Naive B cell (primary cell): ENCODE measurements around the gene TRIM66. TPM values are rescaled to one million over a fixed set of nuclear protein-coding genes. Genes with fewer than 3 reads are reported as not detected.
A peak's percentile ranks its signal among the peaks of the same experiment; 100 is the strongest.

Experiments used
- ATAC-seq, 2 donors: fragments of 150-1000 bp; cut with Tn5 transposase; 2 replicates each; pipeline ENCODE4 v1.10.0; 2021; ENCODE audit warnings: low read depth in 2 of 2, mild to moderate bottlenecking in 2 of 2, moderate library complexity in 2 of 2
- DNase-seq: peaks from one replicate; pipeline ENCODE4 v3.0.0; 2022
- H3K27ac Mint-ChIP-seq, 6 donors: one replicate each; pipeline ENCODE4 v1.8.0; 2020 to 2022; ENCODE audit warnings: mild to moderate bottlenecking in 6 of 6, mixed read lengths in 6 of 6, moderate library complexity in 5 of 6, inconsistent platforms in 2 of 6
- H3K27me3 Mint-ChIP-seq, 3 donors: one replicate each; pipeline ENCODE4 v1.8.0; 2021 to 2022; ENCODE audit warnings: mixed read lengths in 3 of 3, mild to moderate bottlenecking in 1 of 3
- H3K36me3 Mint-ChIP-seq, 2 donors: one replicate each; pipeline ENCODE4 v1.8.0; 2020 to 2022; ENCODE audit warnings: mixed read lengths in 2 of 2, inconsistent platforms in 1 of 2, mild to moderate bottlenecking in 1 of 2
- H3K4me1 Mint-ChIP-seq, 3 donors: one replicate each; pipeline ENCODE4 v1.8.0; 2020 to 2022; ENCODE audit warnings: mixed read lengths in 3 of 3, inconsistent platforms in 1 of 3, mild to moderate bottlenecking in 1 of 3, moderate library complexity in 1 of 3
- H3K4me3 Mint-ChIP-seq, 8 donors: one replicate each; pipeline ENCODE4 v1.8.0; 2020 to 2022; ENCODE audit warnings: mild to moderate bottlenecking in 8 of 8, mixed read lengths in 8 of 8, moderate library complexity in 8 of 8, inconsistent platforms in 2 of 8
- H3K9me3 Mint-ChIP-seq, 7 donors: one replicate each; pipeline ENCODE4 v1.8.0; 2020 to 2022; ENCODE audit warnings: mixed read lengths in 7 of 7, mild to moderate bottlenecking in 5 of 7, inconsistent platforms in 2 of 7, moderate library complexity in 1 of 7
- polyA plus RNA-seq, 6 donors: library from polyadenylated mRNA; unstranded; fragments of 300-500 nt; fragmentation: Illumina TruSeq; gene quantifications; one replicate each; pipeline ENCODE4 v1.2.3, GENCODE V29; 2021; ENCODE audit warnings: low read depth in 6 of 6

Gene TRIM66
- polyA plus RNA-seq, 6 donors from 2014 or later = 0.31 to 1.7 (median 0.95) TPM; not detected in 1

- Mint-ChIP-seq H3K36me3 (peaks cover 16 to 36% of the 10 kb centered on the region in 2 donors), H3K4me3 (no peak overlapping the region), H3K27me3 (no peaks in the 10 kb centered on the region), H3K27ac (no peak overlapping the region), H3K9me3 (no peaks in the 10 kb centered on the region), H3K4me1 (peaks cover 0 to 3% (median 0%) of the 10 kb centered on the region in 3 donors)
- ATAC-seq (no peak), DNase-seq (no peak)
Measured at GRCh38 chr11:8654503-8654902, 28.0 kb downstream of the TRIM66 start.

- Mint-ChIP-seq H3K4me3 (no peak overlapping the region), H3K27ac (peak overlapping the region in 1 of 6 donors; percentile 63), H3K4me1 (no peaks in the 10 kb centered on the region), H3K9me3 (no peaks in the 10 kb centered on the region), H3K27me3 (no peaks in the 10 kb centered on the region), H3K36me3 (peaks cover 23 to 47% of the 10 kb centered on the region in 2 donors)
- DNase-seq (no peak), ATAC-seq (no peak)
Measured at GRCh38 chr11:8652140-8652539, 30.3 kb downstream of the TRIM66 start.

GRCh38 chr11:8650401-8650990, 32.0 kb downstream of the TRIM66 start:
- DNase-seq (no peak), ATAC-seq (no peak)
- Mint-ChIP-seq H3K27ac (peak overlapping the region in 1 of 6 donors; percentile 69), H3K27me3 (no peaks in the 10 kb centered on the region), H3K4me3 (no peak overlapping the region), H3K36me3 (peaks cover 23 to 47% of the 10 kb centered on the region in 2 donors), H3K4me1 (no peaks in the 10 kb centered on the region), H3K9me3 (no peaks in the 10 kb centered on the region)

GRCh38 chr11:8649361-8649760, 33.1 kb downstream of the TRIM66 start:
- Mint-ChIP-seq H3K36me3 (peaks cover 23 to 46% of the 10 kb centered on the region in 2 donors), H3K27ac (no peak overlapping the region), H3K4me3 (no peak overlapping the region), H3K4me1 (no peaks in the 10 kb centered on the region), H3K9me3 (no peaks in the 10 kb centered on the region), H3K27me3 (no peaks in the 10 kb centered on the region)
- no peak for ATAC-seq
- DNase-seq = no peak

GRCh38 chr11:8646873-8647272, 35.6 kb downstream of the TRIM66 start:
- H3K9me3 Mint-ChIP-seq = no peaks in the 10 kb centered on the region

GRCh38 chr11:8642196-8642841, 40.1 kb downstream of the TRIM66 start:
- Mint-ChIP-seq H3K27ac (no peak overlapping the region), H3K27me3 (no peaks in the 10 kb centered on the region), H3K4me3 (no peak overlapping the region), H3K36me3 (peaks cover 16 to 30% of the 10 kb centered on the region in 2 donors), H3K9me3 (no peaks in the 10 kb centered on the region), H3K4me1 (no peaks in the 10 kb centered on the region)
- DNase-seq (no peak), ATAC-seq (no peak)

More at GRCh38 chr11:8646873-8647272, 35.6 kb downstream of the TRIM66 start:
- Mint-ChIP-seq H3K4me3 (no peak overlapping the region), H3K36me3 (peaks cover 26 to 33% of the 10 kb centered on the region in 2 donors), H3K4me1 (no peaks in the 10 kb centered on the region), H3K27me3 (no peaks in the 10 kb centered on the region), H3K27ac (no peak overlapping the region)
- DNase-seq (no peak), ATAC-seq (no peak)

GRCh38 chr11:8641332-8641731, 41.1 kb downstream of the TRIM66 start:
- Mint-ChIP-seq H3K4me3 (no peak overlapping the region), H3K27ac (peak overlapping the region in 1 of 6 donors; percentile 6), H3K4me1 (no peaks in the 10 kb centered on the region), H3K36me3 (peaks cover 25 to 28% of the 10 kb centered on the region in 2 donors), H3K9me3 (peaks cover 0 to 7% (median 0%) of the 10 kb centered on the region in 7 donors), H3K27me3 (no peaks in the 10 kb centered on the region)
- DNase-seq = no peak
- ATAC-seq = no peak

- Mint-ChIP-seq H3K27me3 (no peaks in the 10 kb centered on the region), H3K4me1 (no peaks in the 10 kb centered on the region), H3K4me3 (no peak overlapping the region), H3K27ac (no peak overlapping the region), H3K36me3 (peaks cover 32 to 33% of the 10 kb centered on the region in 2 donors), H3K9me3 (peaks cover 0 to 11% (median 2%) of the 10 kb centered on the region in 7 donors)
- no peak for ATAC-seq
- DNase-seq = no peak
Measured at GRCh38 chr11:8640267-8640906, 42.1 kb downstream of the TRIM66 start.

GRCh38 chr11:8639655-8640054, 42.8 kb downstream of the TRIM66 start:
- Mint-ChIP-seq H3K9me3 (peaks cover 0 to 11% (median 2%) of the 10 kb centered on the region in 7 donors), H3K27me3 (no peaks in the 10 kb centered on the region), H3K4me1 (no peaks in the 10 kb centered on the region), H3K27ac (no peak overlapping the region), H3K4me3 (no peak overlapping the region), H3K36me3 (peaks cover 32 to 33% of the 10 kb centered on the region in 2 donors)
- DNase-seq (no peak), ATAC-seq (no peak)

GRCh38 chr11:8638300-8638699, 44.2 kb downstream of the TRIM66 start:
- no peak overlapping the region for H3K4me3 Mint-ChIP-seq
- no peak overlapping the region for H3K27ac Mint-ChIP-seq
- no peaks in the 10 kb centered on the region for H3K27me3 Mint-ChIP-seq
- H3K9me3 Mint-ChIP-seq = peaks cover 0 to 11% (median 2%) of the 10 kb centered on the region in 7 donors
- H3K4me1 Mint-ChIP-seq = no peaks in the 10 kb centered on the region
- DNase-seq = no peak
- peaks cover 32 to 33% of the 10 kb centered on the region in 2 donors for H3K36me3 Mint-ChIP-seq
- no peak for ATAC-seq

GRCh38 chr11:8636127-8636526, 46.3 kb downstream of the TRIM66 start:
- no peaks in the 10 kb centered on the region for H3K4me1 Mint-ChIP-seq
- peaks cover 22 to 32% of the 10 kb centered on the region in 2 donors for H3K36me3 Mint-ChIP-seq
- H3K27me3 Mint-ChIP-seq = no peaks in the 10 kb centered on the region
- no peak overlapping the region for H3K4me3 Mint-ChIP-seq
- ATAC-seq = no peak
- no peak overlapping the region for H3K27ac Mint-ChIP-seq
- peaks cover 0 to 11% (median 2%) of the 10 kb centered on the region in 7 donors for H3K9me3 Mint-ChIP-seq
- no peak for DNase-seq

GRCh38 chr11:8634498-8634897, 48.0 kb downstream of the TRIM66 start:
- ATAC-seq (no peak), DNase-seq (no peak)
- no peaks in the 10 kb centered on the region for H3K4me1 Mint-ChIP-seq
- no peaks in the 10 kb centered on the region for H3K27me3 Mint-ChIP-seq
- H3K27ac Mint-ChIP-seq = no peak overlapping the region
- no peak overlapping the region for H3K4me3 Mint-ChIP-seq
- peaks cover 0 to 11% (median 2%) of the 10 kb centered on the region in 7 donors for H3K9me3 Mint-ChIP-seq
- peaks cover 28 to 40% of the 10 kb centered on the region in 2 donors for H3K36me3 Mint-ChIP-seq

GRCh38 chr11:8631395-8632118, 50.9 kb downstream of the TRIM66 start:
- no peak for ATAC-seq
- no peak for DNase-seq
- no peak overlapping the region for H3K4me3 Mint-ChIP-seq
- no peaks in the 10 kb centered on the region for H3K4me1 Mint-ChIP-seq
- peaks cover 15 to 33% of the 10 kb centered on the region in 2 donors for H3K36me3 Mint-ChIP-seq
- peaks cover 0 to 6% (median 1%) of the 10 kb centered on the region in 7 donors for H3K9me3 Mint-ChIP-seq
- H3K27me3 Mint-ChIP-seq = no peaks in the 10 kb centered on the region
- H3K27ac Mint-ChIP-seq = no peak overlapping the region
